Measurements from ENCODE around the gene POLRMT.

POLRMT gene

GRCh38 chr19:570251-570686 lies 63.1 kb downstream of the POLRMT start:
- FAIRE-seq (no peak), DNase-seq (ENCODE audit: insufficient read length, low spot score) (no peak)

GRCh38 chr19:567296-567900 lies 65.9 kb downstream of the POLRMT start:
- DNase-seq (ENCODE audit: insufficient read length, low spot score): no peak

More at GRCh38 chr19:567296-567900, 65.9 kb downstream of the POLRMT start:
- FAIRE-seq: no peak

Data from HTR-8/SVneo (cell line).